ENCODE data around the gene SLC22A17. TPM values are rescaled to one million over a fixed set of nuclear protein-coding genes. Genes with fewer than 3 reads are reported as not detected.

The SLC22A17 gene
- total RNA-seq, 1 experiment from 2014 or later: 42.3 TPM

GRCh38 chr14:23351681-23352505 is 794 bp downstream of the SLC22A17 start:
- Mint-ChIP-seq H3K4me3 (peak overlapping the region; percentile 63), H3K27me3 (ENCODE audit: low read depth) (peaks cover 43% of the 10 kb centered on the region), H3K9me3 (no peaks in the 10 kb centered on the region), H3K36me3 (peaks cover 16% of the 10 kb centered on the region), H3K4me1 (peaks cover 11% of the 10 kb centered on the region), H3K27ac (no peak overlapping the region)
- ChIA-PET POLR2A (interaction anchor here (0.9 to 3.1 kb wide), 9 partner anchors 9 to 208 kb away, joined by 3 to 17 read pairs (median 3); partner anchors contain the start of gene PABPN1), CTCF (interaction anchor here (0.8 to 5.4 kb wide), 19 partner anchors 8 to 283 kb away, joined by 3 to 73 read pairs (median 5); partner anchors contain the start of genes BCL2L2, CMTM5, EFS and PABPN1)
- ATAC-seq (peak; percentile 49), DNase-seq (ENCODE audit: low spot score) (peak; percentile 54)
- peak; percentile 25; the same call in 1 of the 2 replicates for TF ChIP-seq ETV6 (CRISPR knock-in tag; IDR thresholded peaks at IDR 0.05)
- no peak for TF ChIP-seq TCF7 (CRISPR knock-in tag; IDR thresholded peaks at IDR 0.05; ENCODE audit: low read depth)
- TF ChIP-seq NR2C2 (CRISPR knock-in tag; IDR thresholded peaks at IDR 0.05): no peak
- peak; percentile 83; the same call in 1 of the 2 replicates for TF ChIP-seq MAX (CRISPR knock-in tag; IDR thresholded peaks at IDR 0.05)
- no peak for TF ChIP-seq SOX15 (CRISPR knock-in tag; IDR thresholded peaks at IDR 0.05)
- TF ChIP-seq ATF2 (CRISPR knock-in tag; IDR thresholded peaks at IDR 0.05; ENCODE audit: borderline replicate concordance, low read depth): no peak
- TF ChIP-seq FOXP1 (CRISPR knock-in tag; IDR thresholded peaks at IDR 0.05; ENCODE audit: borderline replicate concordance): peak; percentile 70; the same call in 1 of the 2 replicates
- 0 out of 2 replicates have a peak, but pooled peaks have one; percentile 66 for TF ChIP-seq E2F5 (CRISPR knock-in tag; IDR thresholded peaks at IDR 0.05)
- TF ChIP-seq HMGXB4 (CRISPR knock-in tag; IDR thresholded peaks at IDR 0.05): peak; percentile 96
- no peak for TF ChIP-seq MXD4 (CRISPR knock-in tag; IDR thresholded peaks at IDR 0.05; ENCODE audit: borderline replicate concordance)
- TF ChIP-seq E2F1 (CRISPR knock-in tag; IDR thresholded peaks at IDR 0.05): no peak
- peak; percentile 26; the same call in 1 of the 2 replicates for TF ChIP-seq RELA (CRISPR knock-in tag; IDR thresholded peaks at IDR 0.05; ENCODE audit: borderline replicate concordance)
- no peak for TF ChIP-seq CREM (CRISPR knock-in tag; IDR thresholded peaks at IDR 0.05)
- no peak for TF ChIP-seq NFE2L1 (CRISPR knock-in tag; IDR thresholded peaks at IDR 0.05)
- no peak for TF ChIP-seq EMX1 (CRISPR knock-in tag; IDR thresholded peaks at IDR 0.05)
- no peak for TF ChIP-seq E2F4 (CRISPR knock-in tag; IDR thresholded peaks at IDR 0.05; ENCODE audit: borderline replicate concordance, low read depth)
- TF ChIP-seq SMAD3 (CRISPR knock-in tag; IDR thresholded peaks at IDR 0.05; ENCODE audit: borderline replicate concordance): 0 out of 2 replicates have a peak, but pooled peaks have one; percentile 58
- 0 out of 2 replicates have a peak, but pooled peaks have one; percentile 12 for TF ChIP-seq USF1 (CRISPR knock-in tag; IDR thresholded peaks at IDR 0.05)
- TF ChIP-seq GRHL2 (CRISPR knock-in tag; IDR thresholded peaks at IDR 0.05; ENCODE audit: insufficient replicate concordance, severe bottlenecking): no peak
- TF ChIP-seq PRDM15 (CRISPR knock-in tag; IDR thresholded peaks at IDR 0.05): no peak
- 0 out of 2 replicates have a peak, but pooled peaks have one; percentile 6 for TF ChIP-seq TP53 (CRISPR knock-in tag; IDR thresholded peaks at IDR 0.05)
- TF ChIP-seq ZNF232 (CRISPR knock-in tag; IDR thresholded peaks at IDR 0.05): 0 out of 2 replicates have a peak, but pooled peaks have one; percentile 34
- TF ChIP-seq ATF3 (CRISPR knock-in tag; conservative IDR thresholded peaks at IDR 0.05): no peak
